Body of pancreas (tissue), 4 donors: Measurements from ENCODE around the gene PERP.

Experiments
- CTCF ChIP-seq, 7 experiments: fragments of 450-650 bp in 4 of 7; fragments of 200-600 bp in 3 of 7; sonication (generic) in 3 of 7; IDR thresholded peaks; one replicate each; pipeline ENCODE4 v1.5.1; 2016 to 2019; ENCODE audit warnings: antibody characterized with exemption in 7 of 7
- POLR2A ChIP-seq, 3 donors: fragments of 450-650 bp; IDR thresholded peaks; one replicate each; pipeline ENCODE4 v1.6.1; 2016; ENCODE audit warnings: antibody characterized with exemption in 3 of 3, mild to moderate bottlenecking in 2 of 3

DNA sequence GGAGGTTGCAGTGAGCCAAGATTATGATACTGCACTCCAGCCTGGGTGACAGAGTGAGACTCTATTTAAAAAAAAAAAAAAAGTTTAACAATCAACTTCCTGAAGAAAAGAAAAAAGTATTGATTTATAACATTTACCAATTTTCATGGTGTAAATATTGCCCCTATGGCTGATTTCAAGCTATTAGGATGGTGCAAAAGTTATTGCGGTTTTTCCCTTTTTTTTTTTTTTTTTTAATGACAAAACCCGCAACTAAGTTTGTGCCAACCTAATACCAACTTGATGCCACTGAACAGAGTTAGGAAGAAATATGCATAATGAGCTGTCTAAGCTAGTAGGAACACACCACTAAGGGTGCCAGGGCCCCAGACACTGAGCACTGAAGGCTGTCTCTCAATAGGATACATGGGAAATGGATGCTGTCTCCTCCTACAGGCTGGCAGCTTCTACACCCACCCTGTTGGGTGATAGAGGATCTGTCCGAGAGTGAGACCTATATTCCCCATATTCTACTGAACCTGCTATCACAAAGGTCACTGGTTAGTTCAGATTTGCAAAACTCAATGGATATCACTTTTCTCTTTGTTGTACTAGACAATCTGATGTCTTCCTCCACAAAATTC, 6.5 kb upstream of the PERP start:
- TF ChIP-seq POLR2A (IDR thresholded peaks at IDR 0.05) = no peak
- TF ChIP-seq CTCF (IDR thresholded peaks at IDR 0.05) = no peak
